Duodenal mucosa (tissue), 2 donors: Measurements from ENCODE around the gene CROCC2.

Experiments
- H3K27ac ChIP-seq: one replicate; pipeline ENCODE4 v1.7.0; 2013; ENCODE audit warnings: low read depth, low read length
- H3K27me3 ChIP-seq, 2 donors: one replicate each; pipeline ENCODE4 v1.7.0; 2013; ENCODE audit warnings: low read length in 2 of 2, control low read depth in 1 of 2; ENCODE audit not compliant: insufficient read depth in 2 of 2, control insufficient read depth in 1 of 2
- H3K36me3 ChIP-seq, 2 donors: one replicate each; pipeline ENCODE4 v1.7.0; 2013; ENCODE audit warnings: low read length in 2 of 2, control low read depth in 1 of 2; ENCODE audit not compliant: insufficient read depth in 2 of 2, control insufficient read depth in 1 of 2
- H3K4me1 ChIP-seq, 2 donors: one replicate each; pipeline ENCODE4 v1.7.0; 2013; ENCODE audit warnings: low read length in 2 of 2, control low read depth in 1 of 2; ENCODE audit not compliant: insufficient read depth in 2 of 2, control insufficient read depth in 1 of 2
- H3K4me3 ChIP-seq, 2 donors: one replicate each; pipeline ENCODE4 v1.7.0; 2013; ENCODE audit warnings: low read length in 2 of 2, low read depth in 1 of 2
- H3K9ac ChIP-seq, 2 donors: one replicate each; pipeline ENCODE4 v1.7.0; 2013; ENCODE audit warnings: low read length in 2 of 2, low read depth in 1 of 2
- H3K9me3 ChIP-seq, 2 donors: one replicate each; pipeline ENCODE4 v1.7.0; 2013; ENCODE audit warnings: low read length in 2 of 2, control low read depth in 1 of 2; ENCODE audit not compliant: control insufficient read depth in 1 of 2

CROCC2 gene

DNA sequence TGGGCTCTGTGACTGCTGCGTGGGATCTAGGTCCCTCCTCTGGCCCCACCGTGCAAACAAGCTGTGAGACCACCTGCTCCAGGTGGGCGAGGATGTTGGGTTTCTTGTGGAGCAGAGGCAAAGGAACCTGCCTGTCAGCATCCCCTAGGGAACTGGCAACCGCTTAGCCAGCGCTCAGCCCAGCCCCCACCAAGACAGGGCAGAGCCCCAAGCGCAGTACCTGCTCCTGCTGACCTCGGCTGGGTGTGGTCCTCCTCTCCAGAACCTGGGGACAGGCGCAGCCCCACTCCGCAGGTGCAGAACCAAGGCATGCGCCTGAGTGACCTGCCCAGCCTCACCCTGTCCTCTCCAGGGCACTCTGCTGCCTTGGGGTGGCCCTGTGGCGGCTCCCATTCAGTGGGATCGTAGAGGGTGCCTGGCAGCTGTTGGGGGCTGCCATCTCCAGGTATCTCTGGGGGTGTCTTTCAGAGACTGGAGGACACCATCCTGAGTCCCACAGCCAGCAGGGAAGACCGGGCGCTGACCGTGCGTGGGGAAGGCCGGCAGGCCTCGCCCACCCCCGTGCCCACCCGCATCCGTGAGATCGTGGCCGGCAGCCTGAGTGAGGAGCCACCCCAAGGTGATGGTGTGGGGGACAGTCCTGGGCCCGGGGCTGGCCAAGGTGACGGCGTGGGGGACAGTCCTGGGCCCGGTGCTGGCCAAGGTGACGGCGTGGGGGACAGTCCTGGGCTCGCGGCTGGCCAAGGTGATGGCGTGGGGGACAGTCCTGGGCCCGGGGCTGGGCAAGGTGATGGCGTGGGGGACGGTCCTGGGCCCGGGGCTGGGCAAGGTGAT, 12.3 kb downstream of the CROCC2 start:
- Histone ChIP-seq H3K36me3 (no peaks in the 10 kb centered on the region), H3K9me3 (no peaks in the 10 kb centered on the region), H3K4me1 (peaks cover 0 to 8% of the 10 kb centered on the region in 2 donors), H3K27me3 (peaks cover 0 to 6% of the 10 kb centered on the region in 2 donors), H3K9ac (no peak overlapping the region), H3K27ac (no peak overlapping the region), H3K4me3 (no peak overlapping the region)

DNA sequence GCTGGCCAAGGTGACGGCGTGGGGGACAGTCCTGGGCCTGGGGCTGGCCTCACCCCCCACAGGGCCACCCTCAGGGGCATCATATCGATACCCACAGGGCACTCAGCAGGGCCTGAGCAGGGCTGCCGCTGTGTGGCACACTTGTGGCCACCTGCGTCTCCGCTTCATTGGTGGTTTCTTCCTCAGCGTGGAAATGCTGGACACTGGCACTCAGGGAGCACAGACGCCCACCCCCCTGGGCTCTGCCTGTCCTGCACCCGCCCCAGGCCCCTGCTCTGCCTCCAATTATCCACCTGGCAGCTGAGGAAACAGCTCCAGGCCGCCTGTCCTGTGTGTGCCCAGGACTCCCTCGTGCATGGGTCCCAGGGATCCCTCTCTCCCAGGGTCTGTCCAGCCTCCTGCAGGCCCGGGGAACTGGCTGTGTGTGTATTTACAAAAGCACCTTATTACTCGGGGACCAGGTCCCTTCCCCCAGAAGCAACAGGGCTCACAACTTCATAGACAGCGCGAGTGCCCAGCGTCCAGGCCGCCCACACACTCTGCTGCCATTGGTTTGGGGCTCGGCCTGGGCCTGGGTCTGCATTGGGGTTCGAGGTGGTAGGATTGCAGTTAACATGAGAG, 13.1 kb downstream of the CROCC2 start:
- Histone ChIP-seq H3K9ac (no peak overlapping the region), H3K4me1 (peaks cover 0 to 8% of the 10 kb centered on the region in 2 donors), H3K27me3 (peaks cover 0 to 6% of the 10 kb centered on the region in 2 donors), H3K36me3 (no peaks in the 10 kb centered on the region), H3K4me3 (no peak overlapping the region), H3K27ac (no peak overlapping the region), H3K9me3 (no peaks in the 10 kb centered on the region)

DNA sequence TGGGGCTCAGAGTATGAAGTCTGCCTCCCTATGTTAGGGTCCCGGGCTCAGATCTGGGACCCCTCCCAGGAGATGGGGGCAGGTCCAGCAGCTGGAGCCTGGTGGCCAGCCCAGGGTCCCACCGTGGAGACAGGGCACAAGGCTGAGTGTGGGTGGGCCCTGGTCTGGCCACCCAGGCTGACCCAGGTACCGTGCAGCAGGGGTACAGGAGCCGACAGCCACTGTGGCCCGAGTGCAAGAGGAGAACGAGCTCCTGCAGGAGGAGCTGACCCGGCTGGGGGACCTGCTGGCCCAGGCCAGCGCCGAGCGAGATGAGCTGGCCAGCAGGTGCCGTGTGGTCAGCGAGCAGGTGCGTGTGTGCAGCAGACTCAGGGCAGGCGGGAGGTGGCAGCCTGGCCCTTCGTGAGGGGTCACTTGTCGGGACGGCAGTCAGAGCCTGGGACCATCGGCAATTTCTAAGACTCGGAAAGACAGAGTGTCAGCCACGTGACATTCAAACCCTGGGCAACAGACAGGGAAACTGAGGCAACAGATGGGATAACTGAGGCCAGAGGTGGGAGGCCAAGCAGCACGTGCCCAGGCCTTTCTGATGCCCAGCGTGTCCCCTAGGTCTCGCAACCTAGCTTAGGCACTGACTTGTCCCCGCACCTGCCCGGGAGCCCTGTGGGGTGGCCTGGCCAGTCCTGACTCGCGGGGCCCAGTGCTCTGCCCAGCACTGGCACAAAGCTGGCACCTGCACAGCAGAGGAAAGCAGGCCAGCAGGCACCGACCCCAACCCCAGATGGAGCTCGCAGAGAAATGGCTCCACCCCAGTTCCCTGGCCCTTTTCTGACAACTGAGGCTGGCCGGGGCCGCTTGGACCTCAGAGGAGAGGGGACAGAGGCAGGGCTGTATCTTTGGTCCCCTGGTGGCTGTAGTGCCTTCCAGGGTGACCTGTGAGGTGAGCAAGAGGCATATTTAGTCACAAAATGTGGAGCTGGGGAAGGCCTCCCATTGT, 13.9 kb downstream of the CROCC2 start:
- Histone ChIP-seq H3K27ac (no peak overlapping the region), H3K9me3 (no peaks in the 10 kb centered on the region), H3K4me3 (no peak overlapping the region), H3K4me1 (peaks cover 0 to 8% of the 10 kb centered on the region in 2 donors), H3K9ac (no peak overlapping the region), H3K27me3 (peaks cover 0 to 3% of the 10 kb centered on the region in 2 donors), H3K36me3 (no peaks in the 10 kb centered on the region)

- no peak overlapping the region for H3K27ac ChIP-seq
- no peaks in the 10 kb centered on the region for H3K9me3 ChIP-seq
- H3K36me3 ChIP-seq: no peaks in the 10 kb centered on the region
- H3K4me1 ChIP-seq: peaks cover 0 to 8% of the 10 kb centered on the region in 2 donors
- H3K9ac ChIP-seq: no peak overlapping the region
- no peaks in the 10 kb centered on the region for H3K27me3 ChIP-seq
- no peak overlapping the region for H3K4me3 ChIP-seq
Observed at GRCh38 chr2:240920783-240921231, 14.7 kb downstream of the CROCC2 start.

DNA sequence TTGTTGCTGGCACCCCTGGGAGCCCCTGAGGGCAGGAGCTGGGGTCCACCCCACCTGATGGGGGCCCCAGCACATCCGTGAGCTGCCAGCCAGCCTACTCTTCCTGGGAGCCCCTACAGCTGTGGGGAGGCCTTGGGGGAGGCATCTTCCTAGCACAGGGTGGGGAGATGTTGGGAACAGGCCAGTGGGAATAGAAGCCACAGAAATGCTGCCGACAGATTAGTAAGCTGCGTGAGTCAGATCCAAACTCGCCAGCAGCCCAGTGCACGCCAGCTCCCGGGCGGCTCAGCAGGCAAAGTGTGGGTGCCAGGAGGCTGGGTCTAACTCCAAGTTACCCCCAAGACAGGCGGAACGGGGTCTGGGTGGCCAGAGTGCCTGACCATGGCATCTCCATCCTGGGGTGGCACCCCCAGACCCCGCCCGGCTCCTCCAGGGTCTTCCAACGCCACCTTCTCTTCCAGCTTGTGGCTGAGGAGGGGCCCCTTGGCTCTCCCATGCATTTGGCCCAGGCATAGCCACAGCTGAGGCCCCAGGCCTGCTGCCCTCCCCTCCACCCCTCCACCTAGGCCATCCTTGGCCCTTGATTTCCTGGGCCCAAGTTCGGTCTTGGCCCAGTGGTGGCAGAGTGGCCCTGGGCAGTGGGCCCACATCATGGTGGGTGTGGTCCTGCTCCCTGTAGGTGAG, 15.3 kb downstream of the CROCC2 start:
- no peaks in the 10 kb centered on the region for H3K27me3 ChIP-seq
- H3K4me3 ChIP-seq: no peak overlapping the region
- H3K4me1 ChIP-seq: peaks cover 0 to 8% of the 10 kb centered on the region in 2 donors
- no peak overlapping the region for H3K9ac ChIP-seq
- H3K27ac ChIP-seq: no peak overlapping the region
- no peaks in the 10 kb centered on the region for H3K36me3 ChIP-seq
- H3K9me3 ChIP-seq: no peaks in the 10 kb centered on the region

GRCh38 chr2:240921995-240922244, 15.8 kb downstream of the CROCC2 start:
- no peaks in the 10 kb centered on the region for H3K27me3 ChIP-seq
- H3K27ac ChIP-seq: no peak overlapping the region
- no peaks in the 10 kb centered on the region for H3K9me3 ChIP-seq
- H3K4me3 ChIP-seq: no peak overlapping the region
- no peaks in the 10 kb centered on the region for H3K36me3 ChIP-seq
- peaks cover 0 to 5% of the 10 kb centered on the region in 2 donors for H3K4me1 ChIP-seq
- H3K9ac ChIP-seq: no peak overlapping the region

DNA sequence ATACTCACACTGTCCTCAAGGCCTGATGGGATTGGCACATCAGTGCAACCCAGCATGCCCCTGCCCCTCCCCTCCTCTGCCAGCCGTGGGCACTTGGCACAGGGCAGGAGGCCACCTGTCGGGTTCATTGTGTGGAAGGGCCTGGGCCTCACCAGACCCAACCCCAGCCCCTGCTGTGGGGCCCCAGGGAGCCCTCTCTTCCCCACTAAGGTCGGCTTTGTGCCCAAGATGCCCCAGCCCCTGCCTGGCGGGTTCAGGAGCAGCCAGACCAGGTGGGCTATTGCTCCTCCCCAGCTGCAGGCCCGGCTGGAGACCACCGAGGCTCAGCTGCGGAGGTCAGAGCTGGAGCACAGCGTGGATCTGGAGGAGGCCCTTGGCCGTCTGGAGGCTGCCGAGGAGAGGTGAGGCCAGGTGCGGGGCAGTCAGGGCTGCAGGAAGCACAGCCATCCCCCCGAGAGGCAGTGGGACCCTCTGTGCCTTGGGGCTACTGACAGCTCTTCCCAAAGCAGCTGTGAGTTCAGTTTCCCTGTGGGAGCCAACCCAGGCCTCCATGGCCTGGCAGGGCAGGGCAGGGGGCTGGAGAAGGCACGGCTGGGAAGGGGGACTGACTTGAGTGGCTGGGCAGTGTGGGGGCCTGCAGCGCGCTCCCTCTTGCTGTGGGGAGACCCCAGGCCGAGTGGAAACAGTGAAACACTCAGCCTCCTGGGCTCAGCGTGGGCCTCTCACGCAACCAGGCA, 16.3 kb downstream of the CROCC2 start:
- Histone ChIP-seq H3K9me3 (no peaks in the 10 kb centered on the region), H3K27ac (no peak overlapping the region), H3K4me1 (peaks cover 0 to 2% of the 10 kb centered on the region in 2 donors), H3K4me3 (no peak overlapping the region), H3K36me3 (no peaks in the 10 kb centered on the region), H3K9ac (no peak overlapping the region), H3K27me3 (no peaks in the 10 kb centered on the region)

- Histone ChIP-seq H3K9me3 (no peaks in the 10 kb centered on the region), H3K27ac (no peak overlapping the region), H3K9ac (no peak overlapping the region), H3K36me3 (no peaks in the 10 kb centered on the region), H3K4me3 (no peak overlapping the region), H3K4me1 (no peaks in the 10 kb centered on the region), H3K27me3 (no peaks in the 10 kb centered on the region)
Observed at GRCh38 chr2:240922982-240923537, 16.9 kb downstream of the CROCC2 start.

DNA sequence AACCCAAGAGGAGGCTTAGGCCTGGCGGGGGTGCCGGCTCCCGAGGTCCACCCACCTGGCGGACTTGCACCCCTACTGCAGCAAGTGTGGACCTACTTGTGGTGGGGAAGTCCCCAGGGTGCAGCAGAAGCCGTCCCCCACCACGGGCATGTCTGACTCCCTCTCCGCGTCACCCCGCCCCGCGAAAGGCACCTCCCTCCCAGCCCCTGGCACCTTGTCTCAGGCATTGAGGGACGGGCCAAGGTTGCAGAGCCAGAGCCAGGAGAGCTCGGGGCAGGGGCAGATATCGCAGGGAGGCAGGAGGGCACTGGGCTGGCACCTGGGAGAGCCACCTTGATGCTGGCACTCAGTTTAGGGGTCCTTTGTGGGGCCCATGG, 19.0 kb downstream of the CROCC2 start:
- no peak overlapping the region for H3K4me3 ChIP-seq
- H3K9me3 ChIP-seq: no peaks in the 10 kb centered on the region
- H3K27me3 ChIP-seq: no peaks in the 10 kb centered on the region
- no peaks in the 10 kb centered on the region for H3K36me3 ChIP-seq
- H3K9ac ChIP-seq: no peak overlapping the region
- H3K27ac ChIP-seq: no peak overlapping the region
- no peaks in the 10 kb centered on the region for H3K4me1 ChIP-seq
